ENCODE measurements around the gene DSG2. TPM values are rescaled to one million over a fixed set of nuclear protein-coding genes. Genes with fewer than 3 reads are reported as not detected.

The DSG2 gene
- polyA plus RNA-seq, 1 donor from 2014 or later: 0.94 TPM

GRCh38 chr18:31500051-31500688 is 2.2 kb downstream of the DSG2 start:
- H3K27me3 ChIP-seq (ENCODE audit: insufficient read depth, low read depth, low read length): peaks cover 26% of the 10 kb centered on the region
- H3K27ac ChIP-seq (ENCODE audit: low read length): no peak overlapping the region
- no peaks in the 10 kb centered on the region for H3K36me3 ChIP-seq (ENCODE audit: insufficient read depth, low read length)
- H3K9me3 ChIP-seq (ENCODE audit: low read length): no peaks in the 10 kb centered on the region
- TF ChIP-seq POLR2AphosphoS5 (IDR thresholded peaks at IDR 0.05) (no peak), REST (IDR thresholded peaks at IDR 0.05; ENCODE audit: borderline replicate concordance) (no peak), EZH2 (IDR thresholded peaks at IDR 0.05; ENCODE audit: borderline replicate concordance, insufficient read depth, low read length, poor library complexity, severe bottlenecking) (no peak), MXI1 (conservative IDR thresholded peaks at IDR 0.05; ENCODE audit: poor library complexity, severe bottlenecking) (no peak), SMC3 (conservative IDR thresholded peaks at IDR 0.05; ENCODE audit: poor library complexity) (no peak), EP300 (conservative IDR thresholded peaks at IDR 0.05; ENCODE audit: poor library complexity, severe bottlenecking) (no peak), CTCF (IDR thresholded peaks at IDR 0.05; ENCODE audit: poor library complexity, severe bottlenecking) (no peak)
- H3K4me3 ChIP-seq (ENCODE audit: low read length): no peak overlapping the region
- no peak overlapping the region for H3K4me2 ChIP-seq (ENCODE audit: low read length)
- H3F3A ChIP-seq (ENCODE audit: insufficient read depth, low read length, poor library complexity, severe bottlenecking): no peaks in the 10 kb centered on the region
- H3K79me2 ChIP-seq (replicated peaks; ENCODE audit: insufficient read depth, low read length): no peaks in the 10 kb centered on the region
- no peaks in the 10 kb centered on the region for H4K20me1 ChIP-seq (ENCODE audit: insufficient read depth)
- H2AFZ ChIP-seq (ENCODE audit: low read depth, low read length): no peak overlapping the region
- no peaks in the 10 kb centered on the region for H3K9me2 ChIP-seq (ENCODE audit: insufficient read depth, low read length)
- no peak overlapping the region for H3K9ac ChIP-seq (ENCODE audit: low read length)

- Histone ChIP-seq H3K9me2 (ENCODE audit: insufficient read depth, low read length) (no peaks in the 10 kb centered on the region), H2AFZ (ENCODE audit: low read depth, low read length) (no peak overlapping the region), H3K4me3 (ENCODE audit: low read length) (no peak overlapping the region), H3K27ac (ENCODE audit: low read length) (no peak overlapping the region), H3K4me2 (ENCODE audit: low read length) (no peak overlapping the region), H3K27me3 (ENCODE audit: insufficient read depth, low read depth, low read length) (peaks cover 16% of the 10 kb centered on the region), H3K9me3 (ENCODE audit: low read length) (no peaks in the 10 kb centered on the region), H3K36me3 (ENCODE audit: insufficient read depth, low read length) (no peaks in the 10 kb centered on the region), H3K9ac (ENCODE audit: low read length) (no peak overlapping the region), H3F3A (ENCODE audit: insufficient read depth, low read length, poor library complexity, severe bottlenecking) (no peaks in the 10 kb centered on the region), H4K20me1 (ENCODE audit: insufficient read depth) (no peaks in the 10 kb centered on the region), H3K79me2 (replicated peaks; ENCODE audit: insufficient read depth, low read length) (no peaks in the 10 kb centered on the region)
- no peak for TF ChIP-seq SMC3 (conservative IDR thresholded peaks at IDR 0.05; ENCODE audit: poor library complexity)
- no peak for TF ChIP-seq CTCF (IDR thresholded peaks at IDR 0.05; ENCODE audit: poor library complexity, severe bottlenecking)
- no peak for TF ChIP-seq MXI1 (conservative IDR thresholded peaks at IDR 0.05; ENCODE audit: poor library complexity, severe bottlenecking)
- TF ChIP-seq EP300 (conservative IDR thresholded peaks at IDR 0.05; ENCODE audit: poor library complexity, severe bottlenecking): no peak
- TF ChIP-seq POLR2AphosphoS5 (IDR thresholded peaks at IDR 0.05): no peak
These were observed 5.0 kb downstream of the DSG2 start for GRCh38 chr18:31503011-31503410.
